Calu3 (cell line): Measurements from ENCODE around the gene TGFBI. TPM values are rescaled to one million over a fixed set of nuclear protein-coding genes. Genes with fewer than 3 reads are reported as not detected.

ENCODE experiments used
- BruUV-seq: library from RNA; stranded (reverse); fragments of 400-500 nt; replicated peaks from 2 replicates; lab custom pipeline; 2021; lab: Mats Ljungman, UMichigan
- CTCF ChIA-PET: fragments of 300-600 bp; sonication (Branson Sonifier 250); formaldehyde crosslinking; loops from one replicate; lab custom pipeline; 2022; ENCODE audit warnings: antibody characterized with exemption; lab: Charles Lee
- DNase-seq: peaks from one replicate; pipeline ENCODE4 v3.0.0; 2022
- H3K27ac Mint-ChIP-seq: one replicate; pipeline ENCODE4 v1.8.0; 2022; ENCODE audit warnings: mixed read lengths; ENCODE audit not compliant: unreplicated experiment
- H3K27me3 Mint-ChIP-seq: one replicate; pipeline ENCODE4 v1.8.0; 2022; ENCODE audit warnings: mixed read lengths; ENCODE audit not compliant: unreplicated experiment
- H3K36me3 Mint-ChIP-seq: one replicate; pipeline ENCODE4 v1.8.0; 2022; ENCODE audit warnings: mild to moderate bottlenecking, moderate library complexity, mixed read lengths; ENCODE audit not compliant: insufficient read depth, unreplicated experiment
- H3K4me1 Mint-ChIP-seq: one replicate; pipeline ENCODE4 v1.8.0; 2022; ENCODE audit warnings: mild to moderate bottlenecking, low read depth, mixed read lengths; ENCODE audit not compliant: unreplicated experiment
- H3K4me3 Mint-ChIP-seq: one replicate; pipeline ENCODE4 v1.8.0; 2022; ENCODE audit warnings: mild to moderate bottlenecking, low read depth, moderate library complexity, mixed read lengths; ENCODE audit not compliant: unreplicated experiment
- H3K9me3 Mint-ChIP-seq: one replicate; pipeline ENCODE4 v1.8.0; 2022; ENCODE audit warnings: low read depth, mixed read lengths; ENCODE audit not compliant: unreplicated experiment
- intact Hi-C: fragments of 100-400 bp; cut with micrococcal nuclease; formaldehyde crosslinking; loops from one replicate; pipeline ENCODE4 v1.10.0; 2022; ENCODE audit not compliant: unreplicated experiment
- total RNA-seq: library from RNA; stranded (reverse); gene quantifications from 2 replicates; pipeline ENCODE4 v1.2.3, GENCODE V29; 2022
- TF ChIP-seq, protein P1 (sequence below): fragments of 200-600 bp; IDR thresholded peaks from one replicate; pipeline ENCODE4 v1.8.0; 2022; ENCODE audit warnings: antibody characterized with exemption; ENCODE audit not compliant: unreplicated experiment

Gene TGFBI
- total RNA-seq, 1 experiment from 2014 or later = 95.2 TPM

DNA sequence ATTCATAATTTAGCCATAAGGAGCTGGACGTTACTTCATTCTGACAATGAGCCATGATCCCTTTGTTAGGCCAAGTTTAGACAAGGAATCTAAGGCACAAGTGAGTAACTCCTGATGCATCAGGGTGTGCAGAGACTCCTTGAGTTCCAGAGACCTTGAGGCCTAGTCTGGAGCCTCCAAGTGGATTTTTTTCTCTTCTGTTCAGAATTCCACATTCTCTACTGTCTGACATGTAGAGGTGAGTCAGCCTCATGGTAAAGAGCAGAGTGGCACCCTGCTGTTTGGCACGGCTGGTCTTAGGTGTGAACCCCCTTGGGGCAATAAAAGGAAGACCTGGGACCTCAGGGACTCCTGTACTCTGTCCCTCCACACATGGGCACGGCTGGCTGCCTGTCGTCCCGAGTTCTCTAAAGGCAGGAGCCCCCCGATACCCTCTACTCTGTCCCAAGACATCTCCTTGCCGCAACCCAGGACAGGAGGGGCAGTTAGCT, 22.0 kb upstream of the TGFBI start:
- TF ChIP-seq, protein P1, sequence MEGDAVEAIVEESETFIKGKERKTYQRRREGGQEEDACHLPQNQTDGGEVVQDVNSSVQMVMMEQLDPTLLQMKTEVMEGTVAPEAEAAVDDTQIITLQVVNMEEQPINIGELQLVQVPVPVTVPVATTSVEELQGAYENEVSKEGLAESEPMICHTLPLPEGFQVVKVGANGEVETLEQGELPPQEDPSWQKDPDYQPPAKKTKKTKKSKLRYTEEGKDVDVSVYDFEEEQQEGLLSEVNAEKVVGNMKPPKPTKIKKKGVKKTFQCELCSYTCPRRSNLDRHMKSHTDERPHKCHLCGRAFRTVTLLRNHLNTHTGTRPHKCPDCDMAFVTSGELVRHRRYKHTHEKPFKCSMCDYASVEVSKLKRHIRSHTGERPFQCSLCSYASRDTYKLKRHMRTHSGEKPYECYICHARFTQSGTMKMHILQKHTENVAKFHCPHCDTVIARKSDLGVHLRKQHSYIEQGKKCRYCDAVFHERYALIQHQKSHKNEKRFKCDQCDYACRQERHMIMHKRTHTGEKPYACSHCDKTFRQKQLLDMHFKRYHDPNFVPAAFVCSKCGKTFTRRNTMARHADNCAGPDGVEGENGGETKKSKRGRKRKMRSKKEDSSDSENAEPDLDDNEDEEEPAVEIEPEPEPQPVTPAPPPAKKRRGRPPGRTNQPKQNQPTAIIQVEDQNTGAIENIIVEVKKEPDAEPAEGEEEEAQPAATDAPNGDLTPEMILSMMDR = no peak
- H3K27me3 Mint-ChIP-seq = no peaks in the 10 kb centered on the region
- DNase-seq = no peak
- no TSS peak for BruUV-seq
- H3K4me3 Mint-ChIP-seq = no peak overlapping the region
- intact Hi-C loops = no loop called here
- no peak overlapping the region for H3K27ac Mint-ChIP-seq
- CTCF ChIA-PET = interaction anchor here (1.3 kb wide), 1 partner anchor 14 kb away, joined by 3 read pairs; no protein-coding TSS in a partner anchor
- H3K9me3 Mint-ChIP-seq = peaks cover 4% of the 10 kb centered on the region
- peaks cover 59% of the 10 kb centered on the region for H3K4me1 Mint-ChIP-seq
- H3K36me3 Mint-ChIP-seq = peaks cover 5% of the 10 kb centered on the region

DNA sequence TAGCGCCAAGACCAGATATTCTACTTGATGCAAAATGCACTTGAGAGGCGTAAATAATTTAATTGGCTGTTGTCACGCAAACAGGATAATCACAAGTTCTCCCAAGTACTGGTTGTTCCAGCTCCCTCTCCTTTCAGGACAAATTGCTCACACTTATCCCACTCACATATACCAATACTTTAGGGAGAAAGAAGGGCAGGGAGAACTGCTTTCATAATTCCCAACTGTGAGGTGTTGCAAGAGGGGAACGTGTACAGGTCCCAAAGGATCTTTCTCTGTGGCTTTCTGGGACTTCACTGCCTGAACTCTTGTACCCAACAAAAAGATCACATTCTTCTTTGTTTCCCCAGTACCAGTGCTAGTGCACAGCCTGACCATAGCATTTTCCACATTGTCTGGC, 21.5 kb upstream of the TGFBI start:
- CTCF ChIA-PET = interaction anchor here (1.3 kb wide), 1 partner anchor 14 kb away, joined by 3 read pairs; no protein-coding TSS in a partner anchor
- no peak for DNase-seq
- intact Hi-C loops = no loop called here

DNA sequence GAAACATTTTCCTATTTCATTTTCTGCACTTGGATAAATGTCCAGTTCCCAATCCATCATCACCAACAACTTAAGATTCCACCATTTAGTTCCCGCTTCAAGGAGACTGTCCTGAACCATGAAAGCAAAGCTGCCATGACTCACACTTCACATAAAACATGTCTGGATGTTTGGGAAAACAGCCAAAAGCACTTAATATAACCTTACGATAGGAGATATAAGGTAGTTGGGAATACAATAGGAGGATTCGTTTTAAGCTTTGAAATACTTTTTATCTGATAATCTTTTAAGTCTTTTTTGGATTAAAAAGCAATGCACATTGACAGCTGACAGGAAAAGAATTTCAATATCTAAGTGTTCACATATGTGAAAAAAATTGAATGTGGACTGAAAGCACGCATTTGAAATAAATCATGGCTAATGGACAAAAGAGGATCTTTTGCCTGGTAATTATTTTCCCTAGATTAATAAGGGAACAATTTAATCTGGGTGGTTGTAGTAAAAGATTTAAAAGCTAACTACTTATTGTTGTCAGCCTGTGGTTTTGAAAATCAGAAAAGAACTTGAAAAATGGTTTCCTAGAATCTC, 17.3 kb upstream of the TGFBI start:
- peak overlapping the region; percentile 82 for H3K27ac Mint-ChIP-seq
- H3K4me1 Mint-ChIP-seq = peaks cover 79% of the 10 kb centered on the region
- no peaks in the 10 kb centered on the region for H3K27me3 Mint-ChIP-seq
- intact Hi-C loops = loop anchor here (5.0 kb wide), 1 partner anchor 126 kb away; no protein-coding TSS in a partner anchor
- H3K36me3 Mint-ChIP-seq = peaks cover 5% of the 10 kb centered on the region
- TF ChIP-seq, protein P1 = no peak
- no peak overlapping the region for H3K4me3 Mint-ChIP-seq
- no TSS peak for BruUV-seq
- no peak for DNase-seq
- H3K9me3 Mint-ChIP-seq = peaks cover 4% of the 10 kb centered on the region
- CTCF ChIA-PET = interaction anchor here (0.9 to 1.8 kb wide), 3 partner anchors 15 to 71 kb away, joined by 3 to 4 read pairs (median 3); no protein-coding TSS in a partner anchor

More for the DNA sequence above, 21.5 kb upstream of the TGFBI start:
- Mint-ChIP-seq H3K9me3 (peaks cover 4% of the 10 kb centered on the region), H3K4me1 (peaks cover 59% of the 10 kb centered on the region), H3K4me3 (no peak overlapping the region), H3K36me3 (peaks cover 5% of the 10 kb centered on the region), H3K27me3 (no peaks in the 10 kb centered on the region), H3K27ac (no peak overlapping the region)
- no TSS peak for BruUV-seq
- TF ChIP-seq, protein P1 = no peak

DNA sequence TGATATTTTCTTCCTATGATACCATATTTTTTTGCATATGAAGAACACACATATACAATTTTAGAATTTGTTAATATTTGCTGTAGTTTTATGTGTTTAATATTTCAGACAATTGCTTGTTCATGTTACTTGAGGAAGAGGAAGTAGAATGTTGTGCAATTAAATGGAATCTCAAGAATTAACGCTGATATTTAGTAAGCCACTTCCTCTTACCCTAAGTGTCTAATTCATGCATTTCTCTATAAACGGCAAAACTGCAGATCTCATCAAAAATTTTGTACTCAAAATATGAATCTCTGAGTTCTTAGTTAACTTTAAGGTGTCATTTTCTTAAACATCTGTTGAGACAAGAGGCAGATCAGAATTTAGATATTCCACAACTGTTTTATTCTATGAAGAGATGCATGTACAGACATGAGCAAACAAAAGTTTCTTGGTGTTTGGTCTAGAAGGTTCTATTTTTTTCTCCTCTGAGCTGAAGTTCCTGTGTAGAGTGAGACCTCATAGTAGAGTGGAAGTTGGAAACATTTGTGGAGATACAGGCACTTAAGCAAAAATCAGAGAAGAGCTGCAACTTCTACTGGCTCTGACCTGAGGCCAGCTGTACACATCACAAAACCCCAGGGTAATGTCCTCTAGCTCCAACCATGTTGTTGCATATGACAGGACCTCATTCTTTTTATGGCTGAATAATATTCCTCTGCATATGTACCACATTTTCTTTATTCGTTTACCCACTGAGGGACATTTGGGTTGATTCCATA, 16.6 kb upstream of the TGFBI start:
- Mint-ChIP-seq H3K4me1 (peaks cover 78% of the 10 kb centered on the region), H3K36me3 (peaks cover 7% of the 10 kb centered on the region), H3K4me3 (no peak overlapping the region), H3K9me3 (peaks cover 4% of the 10 kb centered on the region), H3K27ac (peak overlapping the region; percentile 82), H3K27me3 (no peaks in the 10 kb centered on the region)
- CTCF ChIA-PET = interaction anchor here (0.9 to 1.8 kb wide), 3 partner anchors 16 to 70 kb away, joined by 3 to 4 read pairs (median 3); no protein-coding TSS in a partner anchor
- BruUV-seq = no TSS peak
- no peak for DNase-seq
- TF ChIP-seq, protein P1 = no peak
- intact Hi-C loops = loop anchor here (5.0 kb wide), 1 partner anchor 125 kb away; no protein-coding TSS in a partner anchor
